Panc1 (cell line): ENCODE results near the gene ROPN1L. TPM values are rescaled to one million over a fixed set of nuclear protein-coding genes. Genes with fewer than 3 reads are reported as not detected.

Source experiments
- ATAC-seq: fragments of 200-7000 bp; cut with Tn5 transposase; 2 replicates; pipeline ENCODE4 v1.9.1; 2020; ENCODE audit warnings: mild to moderate bottlenecking, moderate library complexity
- BruUV-seq: library from RNA; stranded (reverse); fragments of 400-500 nt; replicated peaks from 2 replicates; lab custom pipeline; 2021; lab: Mats Ljungman, UMichigan
- CTCF ChIA-PET: fragments of 300-600 bp; sonication (Branson Sonifier 250); formaldehyde crosslinking; loops from one replicate; lab custom pipeline; 2022; ENCODE audit warnings: antibody characterized with exemption; lab: Charles Lee
- POLR2A ChIA-PET: fragments of 300-600 bp; sonication (Branson Sonifier 250); formaldehyde crosslinking; loops from one replicate; lab custom pipeline; 2022; ENCODE audit warnings: antibody characterized with exemption; lab: Charles Lee
- DNase-seq: peaks from one replicate; pipeline ENCODE4 v3.0.0-alpha.2; 2010; ENCODE audit warnings: low read depth, low spot score
- H3K27ac ChIP-seq: 2 replicates; pipeline ENCODE4 v1.5.1; 2011; ENCODE audit warnings: mild to moderate bottlenecking, low read length, inconsistent platforms
- H3K27me3 ChIP-seq: fragments of 200-500 bp; sonication (Bioruptor generic); 2 replicates; pipeline ENCODE4 v1.6.0; 2014; ENCODE audit warnings: low read length, inconsistent platforms; ENCODE audit not compliant: control insufficient read depth, insufficient read depth
- H3K36me3 ChIP-seq: fragments of 200-500 bp; sonication (Bioruptor generic); 2 replicates; pipeline ENCODE4 v1.5.1; 2014; ENCODE audit warnings: inconsistent platforms, mild to moderate bottlenecking, low read length, moderate library complexity; ENCODE audit not compliant: control insufficient read depth, insufficient read depth
- H3K4me1 ChIP-seq: 2 replicates; pipeline ENCODE4 v1.5.1; 2011; ENCODE audit warnings: inconsistent platforms, mild to moderate bottlenecking, low read length, moderate library complexity; ENCODE audit not compliant: control insufficient read depth, insufficient read depth
- H3K4me3 ChIP-seq, 2 experiments: 2 replicates each; pipeline ENCODE4 v1.5.1; 2011 to 2012; ENCODE audit warnings: low read depth in 2 of 2, low read length in 2 of 2, mild to moderate bottlenecking in 2 of 2, inconsistent platforms in 1 of 2, moderate library complexity in 1 of 2
- H3K9me3 ChIP-seq: fragments of 200-500 bp; sonication (Bioruptor generic); 2 replicates; pipeline ENCODE4 v1.5.1; 2014; ENCODE audit warnings: low read depth, mild to moderate bottlenecking, inconsistent platforms, low read length, moderate library complexity; ENCODE audit not compliant: control insufficient read depth, insufficient read depth
- POLR2AphosphoS5 ChIP-seq: IDR thresholded peaks from 2 replicates; pipeline ENCODE4 v1.6.1; 2012; ENCODE audit warnings: mild to moderate bottlenecking, low read depth, low read length, moderate library complexity
- SIN3A ChIP-seq: IDR thresholded peaks from 2 replicates; pipeline ENCODE4 v1.6.1; 2012; ENCODE audit warnings: low read depth, mild to moderate bottlenecking, low read length, moderate library complexity, borderline replicate concordance; ENCODE audit not compliant: insufficient read depth
- TCF7L2 ChIP-seq: IDR thresholded peaks from 2 replicates; pipeline ENCODE4 v1.6.1; 2011; ENCODE audit warnings: mild to moderate bottlenecking, low read depth, low read length, inconsistent platforms
- in situ Hi-C: cut with HindIII; loops from 2 replicates; pipeline ENCODE4 v1.10.0; 2016; ENCODE audit warnings: low sequenced_read_pairs, low pct_unique_long_range_greater_than_20kb
- intact Hi-C: fragments of 100-400 bp; cut with micrococcal nuclease; formaldehyde crosslinking; loops from one replicate; pipeline ENCODE4 v1.10.0; 2022; ENCODE audit not compliant: unreplicated experiment
- total RNA-seq: library from RNA; stranded (reverse); gene quantifications from one replicate; pipeline ENCODE4 v1.2.1, GENCODE V29; 2021; ENCODE audit not compliant: unreplicated experiment
- TF ChIP-seq, protein P1 (sequence below), 2 experiments: IDR thresholded peaks; 2 replicates each; pipeline ENCODE4 v1.6.1; 2011 to 2012; ENCODE audit warnings: low read depth in 2 of 2, control low read depth in 1 of 2, low read length in 1 of 2, mild to moderate bottlenecking in 1 of 2, moderate library complexity in 1 of 2; ENCODE audit not compliant: insufficient read depth in 1 of 2
- TF ChIP-seq, protein P2 (sequence below): fragments of 450-650 bp; IDR thresholded peaks from 2 replicates; pipeline ENCODE4 v1.5.1; 2017; ENCODE audit warnings: mild to moderate bottlenecking

The ROPN1L gene
- total RNA-seq, 1 experiment from 2014 or later: 3.0 TPM

DNA sequence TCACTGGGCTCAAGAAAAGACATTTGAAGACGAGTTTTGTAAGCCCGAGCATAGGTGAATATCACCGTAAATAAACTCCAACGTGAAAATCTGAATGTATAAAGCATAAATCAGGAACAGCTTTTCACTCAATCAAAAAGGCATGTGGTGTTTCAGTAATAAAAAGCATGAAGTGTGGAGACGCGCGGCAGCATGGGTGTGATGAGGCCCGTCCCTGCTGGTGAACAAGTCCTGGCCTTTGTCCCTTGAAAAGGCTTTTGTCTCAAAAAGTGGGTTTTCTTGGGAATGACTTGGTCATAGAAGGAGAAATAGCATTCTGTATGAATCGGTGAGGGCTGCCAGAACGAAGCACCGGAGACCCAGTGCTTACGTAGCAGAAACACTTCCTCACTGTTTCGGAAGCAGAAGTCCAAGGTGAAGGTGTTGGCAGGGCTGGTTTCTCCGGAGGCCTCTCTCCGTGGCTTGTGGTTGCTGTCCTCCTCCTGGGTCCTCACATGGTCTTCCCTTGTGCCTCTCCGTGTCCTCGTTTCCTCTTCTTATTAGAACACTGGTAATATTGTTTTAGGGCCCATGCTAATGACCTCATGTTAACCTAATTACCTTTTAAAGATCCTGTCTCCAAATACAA, 24.9 kb downstream of the ROPN1L start:
- Histone ChIP-seq H3K9me3 (no peaks in the 10 kb centered on the region), H3K27ac (peak overlapping the region; percentile 0; the same call in 1 of the 2 replicates), H3K4me1 (peaks cover 15% of the 10 kb centered on the region), H3K4me3 (no peak overlapping the region), H3K36me3 (no peaks in the 10 kb centered on the region), H3K27me3 (no peaks in the 10 kb centered on the region)
- in situ Hi-C loops: no loop called here
- DNase-seq (no peak), ATAC-seq (no peak)
- TF ChIP-seq, protein P1, sequence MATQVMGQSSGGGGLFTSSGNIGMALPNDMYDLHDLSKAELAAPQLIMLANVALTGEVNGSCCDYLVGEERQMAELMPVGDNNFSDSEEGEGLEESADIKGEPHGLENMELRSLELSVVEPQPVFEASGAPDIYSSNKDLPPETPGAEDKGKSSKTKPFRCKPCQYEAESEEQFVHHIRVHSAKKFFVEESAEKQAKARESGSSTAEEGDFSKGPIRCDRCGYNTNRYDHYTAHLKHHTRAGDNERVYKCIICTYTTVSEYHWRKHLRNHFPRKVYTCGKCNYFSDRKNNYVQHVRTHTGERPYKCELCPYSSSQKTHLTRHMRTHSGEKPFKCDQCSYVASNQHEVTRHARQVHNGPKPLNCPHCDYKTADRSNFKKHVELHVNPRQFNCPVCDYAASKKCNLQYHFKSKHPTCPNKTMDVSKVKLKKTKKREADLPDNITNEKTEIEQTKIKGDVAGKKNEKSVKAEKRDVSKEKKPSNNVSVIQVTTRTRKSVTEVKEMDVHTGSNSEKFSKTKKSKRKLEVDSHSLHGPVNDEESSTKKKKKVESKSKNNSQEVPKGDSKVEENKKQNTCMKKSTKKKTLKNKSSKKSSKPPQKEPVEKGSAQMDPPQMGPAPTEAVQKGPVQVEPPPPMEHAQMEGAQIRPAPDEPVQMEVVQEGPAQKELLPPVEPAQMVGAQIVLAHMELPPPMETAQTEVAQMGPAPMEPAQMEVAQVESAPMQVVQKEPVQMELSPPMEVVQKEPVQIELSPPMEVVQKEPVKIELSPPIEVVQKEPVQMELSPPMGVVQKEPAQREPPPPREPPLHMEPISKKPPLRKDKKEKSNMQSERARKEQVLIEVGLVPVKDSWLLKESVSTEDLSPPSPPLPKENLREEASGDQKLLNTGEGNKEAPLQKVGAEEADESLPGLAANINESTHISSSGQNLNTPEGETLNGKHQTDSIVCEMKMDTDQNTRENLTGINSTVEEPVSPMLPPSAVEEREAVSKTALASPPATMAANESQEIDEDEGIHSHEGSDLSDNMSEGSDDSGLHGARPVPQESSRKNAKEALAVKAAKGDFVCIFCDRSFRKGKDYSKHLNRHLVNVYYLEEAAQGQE (IDR thresholded peaks at IDR 0.05; ENCODE audit: insufficient read depth in 1 of 2, low read depth in 2 of 2, low read length in 1 of 2): no peak
- TF ChIP-seq TCF7L2: no peak
- TF ChIP-seq POLR2AphosphoS5: no peak
- TF ChIP-seq, protein P2, sequence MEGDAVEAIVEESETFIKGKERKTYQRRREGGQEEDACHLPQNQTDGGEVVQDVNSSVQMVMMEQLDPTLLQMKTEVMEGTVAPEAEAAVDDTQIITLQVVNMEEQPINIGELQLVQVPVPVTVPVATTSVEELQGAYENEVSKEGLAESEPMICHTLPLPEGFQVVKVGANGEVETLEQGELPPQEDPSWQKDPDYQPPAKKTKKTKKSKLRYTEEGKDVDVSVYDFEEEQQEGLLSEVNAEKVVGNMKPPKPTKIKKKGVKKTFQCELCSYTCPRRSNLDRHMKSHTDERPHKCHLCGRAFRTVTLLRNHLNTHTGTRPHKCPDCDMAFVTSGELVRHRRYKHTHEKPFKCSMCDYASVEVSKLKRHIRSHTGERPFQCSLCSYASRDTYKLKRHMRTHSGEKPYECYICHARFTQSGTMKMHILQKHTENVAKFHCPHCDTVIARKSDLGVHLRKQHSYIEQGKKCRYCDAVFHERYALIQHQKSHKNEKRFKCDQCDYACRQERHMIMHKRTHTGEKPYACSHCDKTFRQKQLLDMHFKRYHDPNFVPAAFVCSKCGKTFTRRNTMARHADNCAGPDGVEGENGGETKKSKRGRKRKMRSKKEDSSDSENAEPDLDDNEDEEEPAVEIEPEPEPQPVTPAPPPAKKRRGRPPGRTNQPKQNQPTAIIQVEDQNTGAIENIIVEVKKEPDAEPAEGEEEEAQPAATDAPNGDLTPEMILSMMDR: no peak
- TF ChIP-seq SIN3A: no peak
- intact Hi-C loops: no loop called here
- ChIA-PET CTCF (no interaction called here), POLR2A (no interaction called here)
- no TSS peak for BruUV-seq

GRCh38 chr5:10467281-10468198, 25.9 kb downstream of the ROPN1L start:
- no peak for DNase-seq
- in situ Hi-C loops: no loop called here
- Histone ChIP-seq H3K27ac (peak overlapping the region; percentile 0; the same call in 1 of the 2 replicates), H3K9me3 (no peaks in the 10 kb centered on the region), H3K4me3 (no peak overlapping the region), H3K36me3 (no peaks in the 10 kb centered on the region), H3K27me3 (no peaks in the 10 kb centered on the region), H3K4me1 (peaks cover 13% of the 10 kb centered on the region)
- intact Hi-C loops: no loop called here
- POLR2A ChIA-PET: interaction anchor here (0.6 kb wide), 1 partner anchor 61 kb away, joined by 6 read pairs; no protein-coding TSS in a partner anchor
- TF ChIP-seq, protein P1 (IDR thresholded peaks at IDR 0.05; ENCODE audit: insufficient read depth in 1 of 2, low read depth in 2 of 2, low read length in 1 of 2): no peak
- TF ChIP-seq, protein P2: no peak
- TF ChIP-seq TCF7L2 (no peak), SIN3A (no peak), POLR2AphosphoS5 (no peak)
- no TSS peak for BruUV-seq
- CTCF ChIA-PET: interaction anchor here (1.5 kb wide), 1 partner anchor 160 kb away, joined by 4 read pairs; no protein-coding TSS in a partner anchor
- ATAC-seq: peak; percentile 84
